HG03432 (cell line): ENCODE measurements around the gene DENND4C.
"Not testable (repeated sequence)": the region's sequence is repeated elsewhere in the genome, so short reads cannot be mapped to it uniquely, and the experiment has no call there.

Experiments used
- ATAC-seq: cut with Tn5 transposase; IDR thresholded peaks from one replicate; pipeline ENCODE4 v1.9.1; 2021; ENCODE audit warnings: mild to moderate bottlenecking, moderate library complexity; ENCODE audit not compliant: unreplicated experiment

The DENND4C gene

GRCh38 chr9:19408693-19409400, 178.4 kb downstream of the DENND4C start, which contains the start of gene ACER2:
TSS of gene ACER2 (plus strand) at chr9:19409009. CDS start at chr9:19409085, 76 bp downstream.
- ATAC-seq, result peak; percentile 97

- ATAC-seq, result peak; percentile 27
Measured at GRCh38 chr9:19409401-19410194, 179.1 kb downstream of the DENND4C start.

- ATAC-seq, result no peak
Measured at GRCh38 chr9:19410195-19410503, 179.7 kb downstream of the DENND4C start.

GRCh38 chr9:19410594-19410993, 180.1 kb downstream of the DENND4C start:
- ATAC-seq, result no peak

GRCh38 chr9:19411316-19411715, 180.8 kb downstream of the DENND4C start:
- no peak for ATAC-seq

GRCh38 chr9:19413456-19413855, 183.0 kb downstream of the DENND4C start:
- not testable (repeated sequence) for ATAC-seq

GRCh38 chr9:19416143-19416542, 185.7 kb downstream of the DENND4C start:
- no peak for ATAC-seq

GRCh38 chr9:19420877-19421276, 190.4 kb downstream of the DENND4C start:
- ATAC-seq, result no peak
